Left ventricle myocardium inferior (tissue), 1 donor: ENCODE data around the gene SLC16A2. TPM values are rescaled to one million over a fixed set of nuclear protein-coding genes. Genes with fewer than 3 reads are reported as not detected.

Experiments used
- DNase-seq: peaks from one replicate; pipeline ENCODE4 v3.0.0-alpha.2; 2020
- H3K27ac ChIP-seq: fragments of 200-600 bp; replicated peaks from 2 replicates; pipeline ENCODE4 v1.8.0; 2021
- H3K27me3 ChIP-seq: fragments of 200-600 bp; 2 replicates; pipeline ENCODE4 v1.8.0; 2021; ENCODE audit warnings: low read depth
- H3K36me3 ChIP-seq: fragments of 200-600 bp; 2 replicates; pipeline ENCODE4 v1.8.0; 2021
- H3K4me1 ChIP-seq: fragments of 200-600 bp; 2 replicates; pipeline ENCODE4 v1.8.0; 2021
- H3K4me3 ChIP-seq: fragments of 200-600 bp; 2 replicates; pipeline ENCODE4 v1.8.0; 2021; ENCODE audit warnings: mild to moderate bottlenecking, moderate library complexity
- H3K9me3 ChIP-seq: fragments of 200-600 bp; replicated peaks from 2 replicates; pipeline ENCODE4 v1.8.0; 2021
- intact Hi-C: fragments of 100-400 bp; cut with micrococcal nuclease; formaldehyde crosslinking; loops from one replicate; pipeline ENCODE4 v1.11.0; 2022
- total RNA-seq: library from RNA; stranded (reverse); fragmentation: NEBNext Ultra II Directional; extraction: Animal tissue kit (Norgen Biotek cat#: 25700); gene quantifications from one replicate; pipeline ENCODE4 v1.2.1, GENCODE V29; 2021
- TF ChIP-seq, protein P1 (sequence below): fragments of 200-600 bp; IDR thresholded peaks from 2 replicates; pipeline ENCODE4 v1.8.0; 2021; ENCODE audit warnings: antibody characterized with exemption, mild to moderate bottlenecking, borderline replicate concordance
- donor health status: DM: no; HTN: yes; CAD: no; lungs with severe emphysema.

The SLC16A2 gene
- total RNA-seq, 1 donor from 2014 or later, result 6.1 TPM

DNA sequence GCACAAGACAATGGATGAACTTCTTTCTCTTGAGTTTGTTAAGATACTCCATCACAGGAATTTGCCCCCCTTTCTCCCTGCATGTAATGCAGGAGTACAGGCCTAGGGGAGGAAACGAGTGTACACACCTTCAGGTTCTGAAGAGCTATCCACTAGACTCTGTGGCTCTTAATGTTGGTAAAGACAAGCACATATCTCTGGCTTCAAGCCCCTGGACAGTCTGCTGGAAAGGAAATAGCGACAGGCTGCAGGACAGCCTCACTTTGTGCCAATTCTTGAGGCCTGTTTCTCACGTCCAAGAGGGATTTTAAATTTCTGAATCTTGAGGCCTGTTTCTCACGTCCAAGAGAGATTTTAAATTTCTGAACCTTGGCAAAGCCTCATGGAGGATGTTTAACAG is 106.1 kb downstream of the SLC16A2 start:
- H3K36me3 ChIP-seq, result no peaks in the 10 kb centered on the region
- no peaks in the 10 kb centered on the region for H3K9me3 ChIP-seq
- H3K4me1 ChIP-seq, result peaks cover 6% of the 10 kb centered on the region
- DNase-seq, result no peak
- intact Hi-C loops, result no loop called here
- no peak overlapping the region for H3K4me3 ChIP-seq
- TF ChIP-seq, protein P1, sequence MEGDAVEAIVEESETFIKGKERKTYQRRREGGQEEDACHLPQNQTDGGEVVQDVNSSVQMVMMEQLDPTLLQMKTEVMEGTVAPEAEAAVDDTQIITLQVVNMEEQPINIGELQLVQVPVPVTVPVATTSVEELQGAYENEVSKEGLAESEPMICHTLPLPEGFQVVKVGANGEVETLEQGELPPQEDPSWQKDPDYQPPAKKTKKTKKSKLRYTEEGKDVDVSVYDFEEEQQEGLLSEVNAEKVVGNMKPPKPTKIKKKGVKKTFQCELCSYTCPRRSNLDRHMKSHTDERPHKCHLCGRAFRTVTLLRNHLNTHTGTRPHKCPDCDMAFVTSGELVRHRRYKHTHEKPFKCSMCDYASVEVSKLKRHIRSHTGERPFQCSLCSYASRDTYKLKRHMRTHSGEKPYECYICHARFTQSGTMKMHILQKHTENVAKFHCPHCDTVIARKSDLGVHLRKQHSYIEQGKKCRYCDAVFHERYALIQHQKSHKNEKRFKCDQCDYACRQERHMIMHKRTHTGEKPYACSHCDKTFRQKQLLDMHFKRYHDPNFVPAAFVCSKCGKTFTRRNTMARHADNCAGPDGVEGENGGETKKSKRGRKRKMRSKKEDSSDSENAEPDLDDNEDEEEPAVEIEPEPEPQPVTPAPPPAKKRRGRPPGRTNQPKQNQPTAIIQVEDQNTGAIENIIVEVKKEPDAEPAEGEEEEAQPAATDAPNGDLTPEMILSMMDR, result no peak
- H3K27ac ChIP-seq, result peak overlapping the region; percentile 12
- no peaks in the 10 kb centered on the region for H3K27me3 ChIP-seq

DNA sequence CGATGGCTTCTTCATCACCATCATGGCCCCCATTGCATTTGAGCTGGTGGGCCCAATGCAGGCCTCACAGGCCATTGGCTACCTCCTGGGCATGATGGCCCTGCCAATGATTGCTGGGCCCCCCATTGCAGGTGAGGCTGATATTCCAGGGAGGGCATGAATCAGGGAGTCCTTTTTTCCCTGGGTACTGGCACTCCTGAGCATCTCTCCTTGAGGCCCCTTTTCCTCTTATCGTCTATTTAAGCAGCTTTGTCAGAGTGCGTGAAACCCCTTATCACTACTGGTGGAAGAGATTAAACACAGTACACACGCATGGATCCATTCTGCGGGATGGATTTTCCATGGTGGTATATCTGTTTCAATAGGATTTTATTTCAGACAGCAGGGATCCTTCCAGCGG is 108.0 kb downstream of the SLC16A2 start:
- intact Hi-C loops, result no loop called here
- H3K9me3 ChIP-seq, result no peaks in the 10 kb centered on the region

DNA sequence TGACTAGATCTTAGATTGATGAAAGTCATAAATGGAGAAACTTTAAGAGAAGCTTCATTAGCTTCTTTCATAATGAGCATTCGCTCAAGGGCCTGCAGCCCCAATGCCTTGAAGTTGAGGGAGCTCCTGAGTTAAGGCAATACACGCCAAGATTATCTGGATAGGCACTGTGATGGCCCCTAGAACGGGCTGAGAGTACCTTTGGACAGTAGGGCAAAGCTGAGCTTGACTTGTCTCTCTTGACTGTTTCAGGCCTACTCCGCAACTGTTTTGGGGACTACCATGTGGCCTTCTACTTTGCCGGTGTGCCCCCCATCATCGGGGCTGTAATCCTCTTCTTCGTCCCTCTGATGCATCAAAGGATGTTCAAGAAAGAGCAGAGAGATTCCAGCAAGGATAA is 109.8 kb downstream of the SLC16A2 start:
- DNase-seq, result no peak
- H3K9me3 ChIP-seq, result no peaks in the 10 kb centered on the region
- no peaks in the 10 kb centered on the region for H3K36me3 ChIP-seq
- no peaks in the 10 kb centered on the region for H3K27me3 ChIP-seq
- H3K27ac ChIP-seq, result no peak overlapping the region
- intact Hi-C loops, result no loop called here
- H3K4me1 ChIP-seq, result peaks cover 10% of the 10 kb centered on the region
- no peak overlapping the region for H3K4me3 ChIP-seq
- TF ChIP-seq, protein P1, result no peak

More for the DNA sequence above, 108.0 kb downstream of the SLC16A2 start:
- no peak for DNase-seq
- Histone ChIP-seq H3K4me1 (peaks cover 6% of the 10 kb centered on the region), H3K27me3 (no peaks in the 10 kb centered on the region), H3K36me3 (no peaks in the 10 kb centered on the region), H3K27ac (no peak overlapping the region), H3K4me3 (no peak overlapping the region)
- TF ChIP-seq, protein P1, result no peak

DNA sequence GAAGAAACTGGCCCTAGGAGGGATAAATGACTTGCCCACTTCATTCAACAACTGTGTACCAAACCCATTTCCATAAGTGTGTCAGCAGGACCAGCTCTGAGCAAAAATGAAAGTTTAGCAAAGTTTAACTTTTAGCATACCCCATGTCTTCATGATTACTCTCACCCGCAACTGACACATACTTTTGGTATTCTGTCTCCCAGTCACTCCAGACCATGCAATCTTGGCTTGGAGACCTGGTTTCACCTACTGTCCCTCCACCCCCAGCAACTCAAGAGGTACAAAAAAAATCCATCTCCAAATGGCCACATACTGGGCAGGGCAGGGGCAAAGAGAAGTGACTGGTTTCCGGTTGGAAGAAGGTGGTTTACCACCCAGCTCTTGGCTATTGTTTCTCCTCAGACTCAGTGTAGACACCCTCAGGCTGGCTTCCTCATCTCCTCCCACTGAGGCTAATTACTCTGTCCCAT is 113.3 kb downstream of the SLC16A2 start:
- Histone ChIP-seq H3K4me3 (no peak overlapping the region), H3K36me3 (no peaks in the 10 kb centered on the region), H3K4me1 (peaks cover 15% of the 10 kb centered on the region), H3K27me3 (no peaks in the 10 kb centered on the region), H3K27ac (peak overlapping the region; percentile 91), H3K9me3 (no peaks in the 10 kb centered on the region)
- TF ChIP-seq, protein P1, result no peak
- DNase-seq, result no peak
- intact Hi-C loops, result no loop called here

DNA sequence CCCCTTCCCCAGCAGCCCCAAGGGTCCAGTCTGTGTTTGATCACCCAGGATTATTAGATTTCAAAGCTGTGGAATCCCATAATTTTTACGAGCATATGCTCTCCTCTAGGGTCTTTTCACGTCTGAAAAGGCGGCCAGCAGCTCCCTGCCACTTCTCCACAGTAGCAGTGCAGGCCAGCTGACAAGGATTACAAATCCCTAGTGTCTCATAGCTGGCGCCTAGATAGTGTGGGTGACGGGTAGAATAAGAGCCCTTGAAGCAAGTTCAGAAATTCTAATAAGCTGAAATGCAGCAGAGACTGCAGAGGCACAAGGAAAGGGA is 113.8 kb downstream of the SLC16A2 start:
- intact Hi-C loops, result no loop called here
- Histone ChIP-seq H3K4me3 (peak overlapping the region; percentile 68), H3K27me3 (no peaks in the 10 kb centered on the region), H3K9me3 (no peaks in the 10 kb centered on the region), H3K4me1 (peaks cover 15% of the 10 kb centered on the region), H3K36me3 (no peaks in the 10 kb centered on the region), H3K27ac (peak overlapping the region; percentile 91)
- TF ChIP-seq, protein P1, result no peak
- DNase-seq, result no peak
